Fibroblast of lung (primary cell): Measurements from ENCODE around the gene COLEC11. TPM values are rescaled to one million over a fixed set of nuclear protein-coding genes. Genes with fewer than 3 reads are reported as not detected.

Experiments used
- DNase-seq, 2 donors: peaks; one replicate each; pipeline versions ENCODE4 v3.0.0 to v3.0.0-alpha.2; 2010; ENCODE audit warnings: low read depth in 2 of 2
- H2AFZ ChIP-seq: 2 replicates; pipeline ENCODE4 v1.5.1; 2012; ENCODE audit warnings: low read length, control low read depth, inconsistent platforms
- H3K27ac ChIP-seq: 2 replicates; pipeline ENCODE4 v1.5.1; 2011; ENCODE audit warnings: low read length, control low read depth; ENCODE audit not compliant: insufficient read depth
- H3K27me3 ChIP-seq: 2 replicates; pipeline ENCODE4 v1.5.1; 2011; ENCODE audit warnings: mild to moderate bottlenecking, low read length; ENCODE audit not compliant: control insufficient read depth, insufficient read depth
- H3K36me3 ChIP-seq: 2 replicates; pipeline ENCODE4 v1.5.1; 2011; ENCODE audit warnings: low read length; ENCODE audit not compliant: control insufficient read depth, insufficient read depth
- H3K4me1 ChIP-seq: 2 replicates; pipeline ENCODE4 v1.5.1; 2011; ENCODE audit warnings: low read length; ENCODE audit not compliant: control insufficient read depth, insufficient read depth; ENCODE audit errors: extremely low read depth
- H3K4me2 ChIP-seq: 2 replicates; pipeline ENCODE4 v1.5.1; 2011; ENCODE audit warnings: low read length, control low read depth; ENCODE audit not compliant: insufficient read depth; ENCODE audit errors: extremely low read depth
- H3K4me3 ChIP-seq, 4 experiments: fragments of 200-600 bp in 1 of 4; sonication (generic) in 1 of 4; replicated peaks in 1 of 4; 2 replicates each; pipeline ENCODE4 v1.5.1; 2011 to 2016; ENCODE audit warnings: low read length in 4 of 4, low read depth in 3 of 4, mild to moderate bottlenecking in 3 of 4, control low read depth in 2 of 4, inconsistent platforms in 1 of 4, mixed read lengths in 1 of 4; ENCODE audit not compliant: insufficient read depth in 1 of 4; ENCODE audit errors: control extremely low read depth in 1 of 4
- H3K79me2 ChIP-seq: 2 replicates; pipeline ENCODE4 v1.5.1; 2012; ENCODE audit warnings: mild to moderate bottlenecking, low read length, inconsistent platforms; ENCODE audit not compliant: control insufficient read depth, insufficient read depth
- H3K9ac ChIP-seq: 2 replicates; pipeline ENCODE4 v1.5.1; 2011; ENCODE audit warnings: mild to moderate bottlenecking, low read length, control low read depth; ENCODE audit not compliant: insufficient read depth
- H3K9me3 ChIP-seq: 2 replicates; pipeline ENCODE4 v1.5.1; 2012; ENCODE audit warnings: low read depth, low read length; ENCODE audit not compliant: control insufficient read depth, insufficient read depth
- H4K20me1 ChIP-seq: 2 replicates; pipeline ENCODE4 v1.5.1; 2011; ENCODE audit warnings: low read length; ENCODE audit not compliant: control insufficient read depth, insufficient read depth; ENCODE audit errors: extremely low read depth
- CTCF ChIP-seq, 2 donors: IDR thresholded peaks in 1 of 2; conservative IDR thresholded peaks in 1 of 2; 1 replicate in 1 of 2; 2 replicates in 1 of 2; pipeline ENCODE4 v1.5.1; 2011 to 2012; ENCODE audit warnings: low read length in 2 of 2, control low read depth in 1 of 2, inconsistent platforms in 1 of 2, low read depth in 1 of 2, mild to moderate bottlenecking in 1 of 2
- EZH2 ChIP-seq: IDR thresholded peaks from 2 replicates; pipeline ENCODE4 v1.5.1; 2012; ENCODE audit warnings: low read length, control low read depth, mild to moderate bottlenecking; ENCODE audit errors: missing control alignments
- polyA plus RNA-seq, 2 donors: library from polyadenylated mRNA; depleted of rRNA in 1 of 2; stranded (reverse) in 1 of 2; unstranded in 1 of 2; fragments of >200 nt; gene quantifications; 2 replicates each; pipeline ENCODE4 v1.2.1, GENCODE V29; 2011 to 2012; ENCODE audit warnings: missing spikeins in 1 of 2
- total RNA-seq: library from RNA; depleted of rRNA; stranded (reverse); fragments of >200 nt; gene quantifications from 2 replicates; pipeline ENCODE4 v1.2.1, GENCODE V29; 2014

The COLEC11 gene
- total and polyA plus RNA-seq, 2 donors (not counting 1 experiment from before 2014, with no cell fraction given), result 0.30 to 0.83 TPM

GRCh38 chr2:3633089-3633981 lies 38.4 kb downstream of the COLEC11 start:
- no peaks in the 10 kb centered on the region for H3K27me3 ChIP-seq
- no peak overlapping the region for H3K4me2 ChIP-seq
- H3K4me3 ChIP-seq, result no peak overlapping the region
- H3K36me3 ChIP-seq, result no peaks in the 10 kb centered on the region
- no peaks in the 10 kb centered on the region for H3K79me2 ChIP-seq
- peak; percentile 32 to 81 for DNase-seq
- H3K27ac ChIP-seq, result no peak overlapping the region
- no peaks in the 10 kb centered on the region for H4K20me1 ChIP-seq
- H3K9ac ChIP-seq, result no peak overlapping the region
- H3K4me1 ChIP-seq, result no peaks in the 10 kb centered on the region
- no peaks in the 10 kb centered on the region for H3K9me3 ChIP-seq
- no peak for TF ChIP-seq CTCF (conservative IDR thresholded peaks at IDR 0.05 in 1 of 2, IDR thresholded peaks at IDR 0.05 in 1 of 2; ENCODE audit: low read depth in 1 of 2, low read length in 2 of 2)
- no peak for TF ChIP-seq EZH2
- no peak overlapping the region for H2AFZ ChIP-seq

GRCh38 chr2:3633982-3634595 lies 39.2 kb downstream of the COLEC11 start:
- Histone ChIP-seq H3K27me3 (no peaks in the 10 kb centered on the region), H3K4me3 (no peak overlapping the region), H2AFZ (no peak overlapping the region), H3K9me3 (no peaks in the 10 kb centered on the region), H3K79me2 (no peaks in the 10 kb centered on the region), H3K36me3 (no peaks in the 10 kb centered on the region), H4K20me1 (no peaks in the 10 kb centered on the region), H3K4me1 (no peaks in the 10 kb centered on the region), H3K27ac (no peak overlapping the region), H3K4me2 (no peak overlapping the region), H3K9ac (no peak overlapping the region)
- TF ChIP-seq EZH2 (no peak), CTCF (conservative IDR thresholded peaks at IDR 0.05 in 1 of 2, IDR thresholded peaks at IDR 0.05 in 1 of 2; ENCODE audit: low read depth in 1 of 2, low read length in 2 of 2) (no peak)
- DNase-seq, result no peak

GRCh38 chr2:3634596-3635121 lies 39.7 kb downstream of the COLEC11 start:
- H3K9ac ChIP-seq, result no peak overlapping the region
- no peaks in the 10 kb centered on the region for H3K79me2 ChIP-seq
- no peak overlapping the region for H3K27ac ChIP-seq
- TF ChIP-seq CTCF (conservative IDR thresholded peaks at IDR 0.05 in 1 of 2, IDR thresholded peaks at IDR 0.05 in 1 of 2; ENCODE audit: low read depth in 1 of 2, low read length in 2 of 2) (no peak), EZH2 (no peak)
- H3K36me3 ChIP-seq, result no peaks in the 10 kb centered on the region
- H3K27me3 ChIP-seq, result no peaks in the 10 kb centered on the region
- H3K9me3 ChIP-seq, result no peaks in the 10 kb centered on the region
- H3K4me2 ChIP-seq, result no peak overlapping the region
- H4K20me1 ChIP-seq, result no peaks in the 10 kb centered on the region
- DNase-seq, result no peak
- H3K4me1 ChIP-seq, result no peaks in the 10 kb centered on the region
- no peak overlapping the region for H3K4me3 ChIP-seq
- no peak overlapping the region for H2AFZ ChIP-seq
